Endothelial cell of umbilical vein (primary cell): Measurements from ENCODE around the gene NGEF. TPM values are rescaled to one million over a fixed set of nuclear protein-coding genes. Genes with fewer than 3 reads are reported as not detected.

ENCODE experiments used
- BruUV-seq: library from RNA; stranded (reverse); fragments of 400-500 nt; replicated peaks from 2 replicates; lab custom pipeline; 2021; lab: Mats Ljungman, UMichigan
- CTCF ChIA-PET: fragments of 300-600, 350-600 bp; sonication (Branson Sonifier 250); formaldehyde crosslinking; loops from one replicate; lab custom pipeline; 2021; ENCODE audit warnings: antibody characterized with exemption, inconsistent platforms; lab: Charles Lee
- POLR2A ChIA-PET: fragments of 300-600, 350-600 bp; sonication (Branson Sonifier 250); formaldehyde crosslinking; loops from one replicate; lab custom pipeline; 2021; ENCODE audit warnings: antibody characterized with exemption, inconsistent platforms; lab: Charles Lee
- DNase-seq: peaks from one replicate; pipeline ENCODE4 v3.0.0-alpha.2; 2011; ENCODE audit warnings: low read depth, low spot score
- FAIRE-seq: peaks from 2 replicates; lab custom pipeline; 2011; peaks lifted over from hg19 to GRCh38; lab: Jason Lieb, UNC
- H2AFZ ChIP-seq: 2 replicates; pipeline ENCODE4 v1.6.0; 2012; ENCODE audit warnings: low read depth, low read length, control low read depth, inconsistent platforms
- H3K27ac ChIP-seq: 2 replicates; pipeline ENCODE4 v1.5.1; 2011; ENCODE audit warnings: low read depth, mild to moderate bottlenecking, control low read depth, low read length, moderate library complexity; ENCODE audit not compliant: insufficient read depth
- H3K27me3 ChIP-seq, 2 experiments: 2 replicates each; pipeline versions ENCODE4 v1.6.0 to v1.6.1; 2011; ENCODE audit warnings: low read length in 2 of 2, mixed read lengths in 1 of 2; ENCODE audit not compliant: control insufficient read depth in 2 of 2, insufficient read depth in 2 of 2
- H3K36me3 ChIP-seq, 2 experiments: 2 replicates in 1 of 2; 3 replicates in 1 of 2; pipeline ENCODE4 v1.5.1; 2011; ENCODE audit warnings: low read length in 2 of 2, mild to moderate bottlenecking in 1 of 2, moderate library complexity in 1 of 2; ENCODE audit not compliant: control insufficient read depth in 2 of 2, insufficient read depth in 2 of 2; ENCODE audit errors: extremely low read depth in 1 of 2
- H3K4me1 ChIP-seq: 3 replicates; pipeline ENCODE4 v1.5.1; 2011; ENCODE audit warnings: mild to moderate bottlenecking, low read length; ENCODE audit not compliant: control insufficient read depth, insufficient read depth; ENCODE audit errors: extremely low read depth
- H3K4me2 ChIP-seq: 2 replicates; pipeline ENCODE4 v1.6.1; 2011; ENCODE audit warnings: low read length, control low read depth, mixed read lengths; ENCODE audit not compliant: insufficient read depth
- H3K4me3 ChIP-seq, 3 experiments: fragments of 200-600 bp in 1 of 3; sonication (generic), shearing (Covaris generic) in 1 of 3; replicated peaks in 1 of 3; 2 replicates each; pipeline ENCODE4 v1.5.1; 2011 to 2016; ENCODE audit warnings: control low read depth in 3 of 3, low read length in 3 of 3, mild to moderate bottlenecking in 2 of 3, inconsistent platforms in 1 of 3, low read depth in 1 of 3, moderate library complexity in 1 of 3; ENCODE audit not compliant: insufficient read depth in 1 of 3
- H3K79me2 ChIP-seq: 2 replicates; pipeline ENCODE4 v1.6.0; 2012; ENCODE audit warnings: low read length, inconsistent platforms; ENCODE audit not compliant: control insufficient read depth, insufficient read depth
- H3K9ac ChIP-seq: replicated peaks from 2 replicates; pipeline ENCODE3; 2011; ENCODE audit warnings: low read length, control low read depth; ENCODE audit not compliant: insufficient read depth; ENCODE audit errors: extremely low read depth
- H3K9me1 ChIP-seq: replicated peaks from 3 replicates; pipeline ENCODE4 v1.6.0; 2011; ENCODE audit warnings: mild to moderate bottlenecking, low read length; ENCODE audit not compliant: control insufficient read depth, insufficient read depth; ENCODE audit errors: extremely low read depth
- H3K9me3 ChIP-seq: replicated peaks from 2 replicates; pipeline ENCODE4 v1.5.1; 2012; ENCODE audit warnings: low read length, inconsistent platforms; ENCODE audit not compliant: control insufficient read depth, insufficient read depth
- H4K20me1 ChIP-seq: replicated peaks from 2 replicates; pipeline ENCODE3; 2011; ENCODE audit warnings: mild to moderate bottlenecking, low read length; ENCODE audit not compliant: control insufficient read depth, insufficient read depth; ENCODE audit errors: extremely low read depth
- EZH2 ChIP-seq: IDR thresholded peaks from 2 replicates; pipeline ENCODE4 v1.6.1; 2012; ENCODE audit warnings: borderline replicate concordance, low read depth, mild to moderate bottlenecking, moderate library complexity, low read length, inconsistent platforms; ENCODE audit not compliant: severe bottlenecking
- FOS ChIP-seq: IDR thresholded peaks from 2 replicates; pipeline ENCODE4 v1.6.1; 2011; ENCODE audit warnings: mild to moderate bottlenecking, low read length, moderate library complexity, borderline replicate concordance; ENCODE audit not compliant: insufficient read depth
- JUN ChIP-seq: IDR thresholded peaks from 2 replicates; pipeline ENCODE4 v1.6.1; 2011; ENCODE audit warnings: borderline replicate concordance, low read depth; ENCODE audit not compliant: insufficient read length, insufficient read depth
- MYC ChIP-seq: IDR thresholded peaks from one replicate; pipeline ENCODE4 v1.6.1; 2011; ENCODE audit warnings: mild to moderate bottlenecking, low read depth, low read length
- POLR2A ChIP-seq: IDR thresholded peaks from 2 replicates; pipeline ENCODE4 v1.6.1; 2012; ENCODE audit warnings: low read depth, mild to moderate bottlenecking, control low read depth, low read length
- POLR2AphosphoS5 ChIP-seq: IDR thresholded peaks from 2 replicates; pipeline ENCODE4 v1.6.1; 2012; ENCODE audit warnings: low read depth, mild to moderate bottlenecking, control low read depth, low read length, moderate library complexity; ENCODE audit not compliant: insufficient read depth
- dilution Hi-C: fragments of 300-500 bp; cut with MboI; formaldehyde crosslinking; loops from one replicate; pipeline ENCODE4 v1.15.0; 2019; ENCODE audit warnings: low sequenced_read_pairs; ENCODE audit not compliant: extremely low pct_ligation_motif_present
- intact Hi-C: fragments of 100-400 bp; cut with micrococcal nuclease; formaldehyde crosslinking; loops from one replicate; pipeline ENCODE4 v1.10.0; 2022
- polyA plus RNA-seq, 4 experiments: library from polyadenylated mRNA; depleted of rRNA in 3 of 4; stranded (reverse) in 3 of 4; unstranded in 1 of 4; fragments of >200 nt; gene quantifications; 2 replicates each; pipeline versions ENCODE4 v1.2.1 to v1.2.3, GENCODE V29; 2011 to 2012; ENCODE audit warnings: missing spikeins in 1 of 4
- total RNA-seq: library from RNA; stranded (reverse); gene quantifications from 2 replicates; pipeline ENCODE4 v1.2.3, GENCODE V29; 2021
- TF ChIP-seq, protein P1 (sequence below): IDR thresholded peaks from 2 replicates; pipeline ENCODE4 v1.6.1; 2011; ENCODE audit not compliant: insufficient read depth, insufficient read length

Gene NGEF
- total and polyA plus RNA-seq, 2 donors (not counting 3 experiments of a cell fraction or from before 2014, with no cell fraction given) = 0.22 to 0.41 TPM

- dilution Hi-C loops = no loop called here
- Histone ChIP-seq H3K27me3 (peaks cover 0 to 1% of the 10 kb centered on the region in 2 experiments), H2AFZ (no peak overlapping the region), H3K36me3 (no peaks in the 10 kb centered on the region), H3K4me1 (peaks cover 4% of the 10 kb centered on the region), H3K9me1 (no peaks in the 10 kb centered on the region), H3K4me2 (no peak overlapping the region), H3K9ac (no peak overlapping the region), H3K27ac (no peak overlapping the region), H3K4me3 (no peak overlapping the region), H3K9me3 (no peaks in the 10 kb centered on the region), H3K79me2 (no peaks in the 10 kb centered on the region), H4K20me1 (no peaks in the 10 kb centered on the region)
- intact Hi-C loops = no loop called here
- DNase-seq (no peak), FAIRE-seq (no peak)
- POLR2A ChIA-PET = no interaction called here
- CTCF ChIA-PET = interaction anchor here (1.9 to 3.4 kb wide), 2 partner anchors 11 to 20 kb away, joined by 7 to 19 read pairs; partner anchors contain the start of gene INPP5D
- TF ChIP-seq, protein P1, sequence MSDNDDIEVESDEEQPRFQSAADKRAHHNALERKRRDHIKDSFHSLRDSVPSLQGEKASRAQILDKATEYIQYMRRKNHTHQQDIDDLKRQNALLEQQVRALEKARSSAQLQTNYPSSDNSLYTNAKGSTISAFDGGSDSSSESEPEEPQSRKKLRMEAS = no peak
- TF ChIP-seq POLR2AphosphoS5 (no peak), EZH2 (no peak), POLR2A (no peak), JUN (no peak), MYC (no peak), FOS (no peak)
- BruUV-seq = no TSS peak
Measured at GRCh38 chr2:233049194-233049761, 36.2 kb upstream of the NGEF start.
